ENCODE results near the gene CHSY1. TPM values are rescaled to one million over a fixed set of nuclear protein-coding genes. Genes with fewer than 3 reads are reported as not detected.
A peak's percentile ranks its signal among the peaks of the same experiment; 100 is the strongest.

CHSY1 gene
- total and polyA plus RNA-seq, 2 donors (not counting 1 experiment from before 2014, with no cell fraction given): 4.7 to 20.3 TPM

DNA sequence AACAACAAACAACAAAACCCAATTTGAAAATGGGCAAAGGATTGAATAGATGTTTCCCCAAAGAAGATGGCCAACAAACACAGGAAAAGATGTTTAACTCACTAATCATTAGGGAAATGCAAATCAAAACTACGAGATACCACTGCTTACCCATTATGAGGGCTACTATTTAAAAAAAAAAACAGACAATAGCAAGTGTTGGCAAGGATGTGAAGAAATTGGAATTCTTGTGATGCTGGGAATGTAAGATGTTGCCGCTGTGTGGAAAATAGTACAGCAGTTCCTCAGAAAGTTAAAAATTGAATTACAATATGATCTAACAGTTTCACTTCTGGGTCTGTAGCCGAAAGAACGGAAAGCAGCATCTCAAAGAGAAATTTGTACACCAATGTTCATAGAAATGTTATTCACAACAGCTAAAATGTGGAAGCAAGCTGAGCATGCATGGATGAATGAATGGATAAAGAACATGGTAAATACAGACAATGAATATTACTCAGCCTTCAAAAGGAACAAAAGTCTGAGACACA, 121.9 kb downstream of the CHSY1 start:
- TF ChIP-seq CTCF (IDR thresholded peaks at IDR 0.05) (no peak), EZH2 (IDR thresholded peaks at IDR 0.05; ENCODE audit: borderline replicate concordance, insufficient read depth, low read depth, low read length, poor library complexity, severe bottlenecking) (no peak)
- H3K4me1 ChIP-seq (ENCODE audit: control insufficient read depth in 2 of 2, insufficient read depth in 2 of 2, low read length in 2 of 2): peaks cover 58 to 69% of the 10 kb centered on the region in 2 donors
- H4K20me1 ChIP-seq (ENCODE audit: control insufficient read depth, insufficient read depth, low read length, poor library complexity, severe bottlenecking): no peaks in the 10 kb centered on the region
- peak overlapping the region; percentile 35 for H2AFZ ChIP-seq (ENCODE audit: insufficient read depth, low read depth, low read length, poor library complexity, severe bottlenecking)
- ChIA-PET POLR2A (interaction anchor here (0.7 kb wide), 1 partner anchor 25 kb away, joined by 5 read pairs; no protein-coding TSS in a partner anchor), CTCF (no interaction called here)
- intact Hi-C loops (cut with micrococcal nuclease): no loop called here
- no peak for ATAC-seq (ENCODE audit: low read depth)
- 20% methylated on average over 1 of the region's 4 CpGs for WGBS (ENCODE audit: insufficient coverage)
- no peaks in the 10 kb centered on the region for H3K36me3 ChIP-seq (replicated peaks in 1 of 2; ENCODE audit: control extremely low read depth in 1 of 2, control insufficient read depth in 1 of 2, extremely low read depth in 1 of 2, insufficient read depth in 2 of 2, low read length in 1 of 2)
- Mint-ChIP-seq H3K27me3 (no peaks in the 10 kb centered on the region), H3K4me3 (peak overlapping the region; percentile 58), H3K4me1 (peaks cover 64% of the 10 kb centered on the region), H3K27ac (peak overlapping the region; percentile 61), H3K9me3 (ENCODE audit: insufficient read depth) (no peaks in the 10 kb centered on the region)
- peak overlapping the region; percentile 49 for H3K4me2 ChIP-seq (replicated peaks; ENCODE audit: low read depth, low read length, poor library complexity, severe bottlenecking)
- peaks cover 0 to 21% (median 2%) of the 10 kb centered on the region in 3 donors for H3K9me3 ChIP-seq (ENCODE audit: control extremely low read depth in 1 of 3, control insufficient read depth in 2 of 3, insufficient read depth in 1 of 3, low read length in 2 of 3)
- no peaks in the 10 kb centered on the region for H3K27me3 ChIP-seq (replicated peaks in 1 of 4; ENCODE audit: control extremely low read depth in 1 of 4, control insufficient read depth in 3 of 4, insufficient read depth in 4 of 4, low read length in 3 of 4)
- peak overlapping the region in 1 of 2 donors; percentile 22 for H3K27ac ChIP-seq (ENCODE audit: low read length in 2 of 2)
- H3K79me2 ChIP-seq (ENCODE audit: control insufficient read depth, insufficient read depth, low read length): no peaks in the 10 kb centered on the region
- DNase-seq: peak; percentile 35
- H3K9ac ChIP-seq (ENCODE audit: low read length): peak overlapping the region; percentile 17
- H3K4me3 ChIP-seq (ENCODE audit: control extremely low read depth in 1 of 5, extremely low read depth in 1 of 5, insufficient read depth in 1 of 5, low read depth in 2 of 5, low read length in 4 of 5): peak overlapping the region in 2 of 5 experiments; percentile 6 to 25

DNA sequence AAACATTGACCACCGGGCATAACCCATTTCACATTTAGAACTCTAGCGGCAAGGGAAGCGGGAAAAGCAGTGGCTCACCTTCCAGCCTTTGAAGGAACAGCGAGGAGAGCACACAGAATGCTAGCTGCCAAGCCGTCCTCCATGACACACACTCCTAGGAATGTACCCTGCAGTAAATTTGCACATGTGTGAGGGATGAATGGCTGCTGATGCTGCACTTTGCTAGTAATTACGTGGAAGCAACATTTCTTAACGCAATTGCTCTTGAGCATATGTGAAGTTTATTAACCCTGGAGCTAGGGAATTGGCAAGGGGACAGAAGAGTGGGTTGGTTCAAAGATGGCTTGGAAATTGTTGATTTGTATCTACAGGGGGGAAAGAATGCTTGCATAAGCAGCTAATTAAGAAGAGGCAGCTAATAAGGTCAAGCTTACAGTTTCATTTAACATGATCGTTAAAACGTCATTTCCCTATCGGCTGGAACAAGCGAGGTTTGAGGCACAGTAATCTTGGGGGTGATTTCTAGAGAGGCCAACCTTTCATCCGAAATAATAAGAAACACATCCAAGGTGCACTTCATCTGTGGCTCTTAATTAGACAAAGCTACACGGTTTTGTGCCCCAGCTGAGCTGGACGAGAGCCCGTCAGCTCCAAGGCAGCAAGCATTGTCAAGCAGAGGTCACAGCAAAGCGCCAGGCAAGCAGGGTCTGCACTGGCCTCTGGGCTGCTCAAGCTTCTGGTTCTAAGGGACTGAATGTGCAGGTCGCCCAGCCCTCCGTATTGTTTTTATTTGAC, 123.4 kb downstream of the CHSY1 start:
- no peaks in the 10 kb centered on the region for H3K79me2 ChIP-seq (ENCODE audit: control insufficient read depth, insufficient read depth, low read length)
- Mint-ChIP-seq H3K27ac (peak overlapping the region; percentile 98), H3K4me3 (peak overlapping the region; percentile 81), H3K4me1 (peaks cover 67% of the 10 kb centered on the region), H3K27me3 (no peaks in the 10 kb centered on the region), H3K9me3 (ENCODE audit: insufficient read depth) (no peaks in the 10 kb centered on the region)
- H2AFZ ChIP-seq (ENCODE audit: insufficient read depth, low read depth, low read length, poor library complexity, severe bottlenecking): peak overlapping the region; percentile 70
- ChIA-PET POLR2A (interaction anchor here (0.6 kb wide), 1 partner anchor 67 kb away, joined by 4 read pairs; no protein-coding TSS in a partner anchor), CTCF (interaction anchor here (1.6 kb wide), 1 partner anchor 113 kb away, joined by 4 read pairs; no protein-coding TSS in a partner anchor)
- H3K4me3 ChIP-seq (ENCODE audit: control extremely low read depth in 1 of 5, extremely low read depth in 1 of 5, insufficient read depth in 1 of 5, low read depth in 2 of 5, low read length in 4 of 5): peak overlapping the region in 1 of 5 experiments; percentile 49
- DNase-seq: no peak
- H4K20me1 ChIP-seq (ENCODE audit: control insufficient read depth, insufficient read depth, low read length, poor library complexity, severe bottlenecking): no peaks in the 10 kb centered on the region
- H3K4me1 ChIP-seq (ENCODE audit: control insufficient read depth in 2 of 2, insufficient read depth in 2 of 2, low read length in 2 of 2): peaks cover 67% of the 10 kb centered on the region in 2 donors
- no peak for ATAC-seq (ENCODE audit: low read depth)
- H3K36me3 ChIP-seq (replicated peaks in 1 of 2; ENCODE audit: control extremely low read depth in 1 of 2, control insufficient read depth in 1 of 2, extremely low read depth in 1 of 2, insufficient read depth in 2 of 2, low read length in 1 of 2): no peaks in the 10 kb centered on the region
- peak overlapping the region; percentile 78 for H3K4me2 ChIP-seq (replicated peaks; ENCODE audit: low read depth, low read length, poor library complexity, severe bottlenecking)
- H3K27me3 ChIP-seq (replicated peaks in 1 of 4; ENCODE audit: control extremely low read depth in 1 of 4, control insufficient read depth in 3 of 4, insufficient read depth in 4 of 4, low read length in 3 of 4): no peaks in the 10 kb centered on the region
- 97% methylated on average over 12 of the region's 18 CpGs for WGBS (ENCODE audit: insufficient coverage)
- intact Hi-C loops (cut with micrococcal nuclease): no loop called here
- peak overlapping the region; percentile 95 to 97 for H3K27ac ChIP-seq (ENCODE audit: low read length in 2 of 2)
- peak overlapping the region; percentile 48 for H3K9ac ChIP-seq (ENCODE audit: low read length)
- peaks cover 0 to 20% (median 0%) of the 10 kb centered on the region in 3 donors for H3K9me3 ChIP-seq (ENCODE audit: control extremely low read depth in 1 of 3, control insufficient read depth in 2 of 3, insufficient read depth in 1 of 3, low read length in 2 of 3)
- TF ChIP-seq EZH2 (IDR thresholded peaks at IDR 0.05; ENCODE audit: borderline replicate concordance, insufficient read depth, low read depth, low read length, poor library complexity, severe bottlenecking): no peak
- TF ChIP-seq CTCF (IDR thresholded peaks at IDR 0.05): no peak
